HG03097 (cell line): Measurements from ENCODE around the gene LCN1.
"Not testable (repeated sequence)": the region's sequence is repeated elsewhere in the genome, so short reads cannot be mapped to it uniquely, and the experiment has no call there.

Experiments used
- ATAC-seq: cut with Tn5 transposase; IDR thresholded peaks from one replicate; pipeline ENCODE4 v1.9.1; 2021; ENCODE audit not compliant: unreplicated experiment, low FRiP score

Gene LCN1

GRCh38 chr9:135504262-135505243, 16.7 kb upstream of the LCN1 start:
- no peak for ATAC-seq

DNA sequence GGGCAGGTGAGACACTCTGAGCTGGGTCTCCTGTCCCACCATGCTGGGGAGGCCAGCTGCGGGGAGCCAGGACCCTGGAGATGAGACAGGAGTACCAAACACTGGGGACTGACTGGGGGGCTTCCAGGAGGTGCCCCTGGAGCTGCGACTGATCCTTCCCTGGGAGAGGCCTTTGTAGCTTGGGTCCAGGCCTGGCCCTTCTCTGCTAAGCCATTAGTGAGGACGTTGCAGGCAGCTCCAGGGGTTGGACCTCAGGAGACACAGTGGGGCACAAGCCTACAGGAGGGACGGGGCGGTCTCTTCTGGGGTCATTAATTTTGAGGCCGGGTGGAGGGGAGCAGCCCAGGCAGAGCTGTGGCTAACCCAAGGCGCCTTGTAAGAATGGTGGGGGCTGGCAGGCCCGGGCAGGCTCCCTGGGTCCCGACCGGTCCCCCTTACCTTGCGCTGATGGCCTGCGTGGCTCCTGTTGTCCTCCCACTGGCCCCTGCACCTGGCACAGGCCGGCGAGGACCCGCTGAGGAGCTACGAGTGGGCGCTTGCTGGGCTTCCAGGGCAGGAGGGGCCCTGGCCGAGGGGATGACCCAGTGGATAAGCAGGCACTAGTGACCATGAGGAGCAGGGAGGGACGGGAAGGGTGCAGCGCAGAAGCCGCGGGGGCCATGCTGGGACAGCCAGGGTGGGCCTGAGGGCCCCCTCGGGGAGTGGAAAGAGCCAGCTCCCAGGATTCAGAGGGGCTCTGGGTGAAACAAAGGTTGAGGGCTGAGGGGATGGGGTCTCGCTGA, 15.6 kb upstream of the LCN1 start:
- no peak for ATAC-seq

DNA sequence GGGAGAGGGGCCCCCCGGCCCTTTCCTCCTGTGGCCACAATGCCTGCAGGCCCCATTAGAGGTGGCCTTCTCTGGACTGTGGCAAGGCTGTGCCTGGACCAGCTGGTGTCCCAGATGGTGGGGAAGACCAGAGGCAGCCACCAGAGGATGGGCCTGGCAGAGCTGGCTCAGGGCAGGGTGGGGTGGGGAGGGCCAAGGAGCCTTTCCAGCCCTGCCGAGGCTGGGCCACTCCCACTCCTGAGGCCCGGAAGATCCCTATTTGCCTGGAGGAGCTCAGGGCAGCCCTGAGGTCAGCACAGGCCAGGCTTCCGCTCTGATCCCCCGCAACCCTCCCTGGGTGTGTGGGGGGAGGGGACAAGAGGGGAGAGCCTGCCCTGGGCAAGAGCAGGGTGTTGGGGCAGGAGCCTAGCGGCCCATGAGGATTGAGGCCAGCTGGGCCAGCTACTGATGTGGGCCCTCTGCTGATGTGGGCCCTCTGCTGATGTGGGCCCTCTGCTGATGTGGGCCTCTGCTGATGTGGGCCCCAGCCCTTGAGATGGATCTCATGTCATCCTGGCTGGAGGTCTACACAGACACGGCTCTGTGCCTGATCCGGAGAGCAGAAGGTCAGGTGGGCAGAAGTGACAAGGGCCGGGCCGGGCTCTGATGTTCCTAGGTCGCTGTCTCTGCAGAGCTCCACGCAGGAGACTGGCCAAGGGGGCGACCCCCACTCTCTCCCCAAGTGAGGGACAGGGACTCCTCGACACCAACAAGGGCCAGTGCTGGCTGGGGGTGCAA, 14.7 kb upstream of the LCN1 start:
- ATAC-seq = no peak

GRCh38 chr9:135507104-135508035, 13.9 kb upstream of the LCN1 start:
- ATAC-seq = no peak

GRCh38 chr9:135508211-135508820, 12.9 kb upstream of the LCN1 start:
- no peak for ATAC-seq

GRCh38 chr9:135509458-135509857, 11.8 kb upstream of the LCN1 start:
- no peak for ATAC-seq

GRCh38 chr9:135512241-135512603, 9.0 kb upstream of the LCN1 start:
- ATAC-seq = no peak

GRCh38 chr9:135512904-135513303, 8.3 kb upstream of the LCN1 start:
- no peak for ATAC-seq

DNA sequence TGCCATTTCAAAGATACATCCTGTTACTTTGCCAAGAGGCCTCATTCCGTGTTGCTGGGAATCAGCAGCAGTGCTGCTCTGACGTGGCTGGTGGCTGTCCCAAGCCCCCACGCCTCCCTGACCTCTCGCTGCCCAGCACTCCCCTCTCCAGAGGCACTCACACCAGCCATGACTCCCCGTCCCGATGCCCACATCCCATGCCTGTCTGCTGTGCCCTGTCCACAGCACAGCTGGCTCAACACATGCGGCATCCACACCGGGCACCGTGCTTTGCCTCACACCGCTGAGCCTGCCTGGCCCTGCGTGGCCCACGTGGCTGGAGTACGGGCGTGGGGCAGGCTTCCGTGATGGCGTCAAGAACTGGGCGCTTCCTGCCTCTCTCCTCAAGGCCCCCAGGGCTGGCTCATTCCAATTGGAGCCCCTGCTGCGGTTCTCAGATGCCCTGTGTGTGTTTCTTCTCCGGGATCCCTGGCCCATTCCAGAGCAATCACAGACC, 7.8 kb upstream of the LCN1 start:
- no peak for ATAC-seq

GRCh38 chr9:135513906-135514305, 7.3 kb upstream of the LCN1 start:
- ATAC-seq = not testable (repeated sequence)

GRCh38 chr9:135514342-135515082, 6.7 kb upstream of the LCN1 start:
- no peak for ATAC-seq

GRCh38 chr9:135515083-135515951, 5.9 kb upstream of the LCN1 start:
- ATAC-seq = no peak

DNA sequence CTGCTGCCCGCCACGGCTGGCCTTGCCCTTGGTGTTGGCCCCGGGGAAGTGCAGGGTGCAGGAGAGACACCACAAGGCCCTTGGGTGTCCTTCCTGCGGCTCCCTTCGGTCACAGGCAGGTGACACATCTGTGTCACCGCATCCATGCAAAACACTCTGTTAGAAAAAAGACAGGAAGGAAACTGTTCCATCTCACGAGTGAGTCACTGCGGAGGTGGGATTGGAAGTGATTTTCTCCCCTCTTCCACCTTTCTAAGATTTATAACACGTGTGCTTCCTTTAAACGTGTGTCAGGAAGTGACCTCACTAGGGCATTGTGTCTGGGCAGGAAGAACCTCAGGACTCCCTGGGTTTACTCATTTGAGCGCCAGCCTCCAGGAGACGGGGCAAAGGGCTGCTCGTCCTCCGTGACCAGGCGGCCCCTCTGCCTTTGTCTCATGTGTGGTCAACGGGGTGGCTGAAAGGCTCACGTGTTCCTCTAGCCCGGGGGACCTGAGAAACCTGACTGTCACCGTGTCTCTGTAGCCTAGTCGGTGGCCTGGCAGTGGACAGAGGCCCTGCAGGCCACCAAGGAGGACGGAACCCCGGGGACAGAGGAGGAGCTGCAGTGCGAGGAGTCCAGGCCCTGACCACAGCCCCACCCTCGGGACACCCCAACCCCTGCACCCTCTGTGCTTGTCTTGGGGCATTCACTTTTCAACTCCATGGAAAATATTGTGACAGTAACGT, 4.9 kb upstream of the LCN1 start:
- ATAC-seq = no peak

GRCh38 chr9:135517407-135517822, 3.8 kb upstream of the LCN1 start:
- ATAC-seq = no peak

- ATAC-seq = no peak
These were observed 1.9 kb upstream of the LCN1 start for GRCh38 chr9:135519179-135519971.

DNA sequence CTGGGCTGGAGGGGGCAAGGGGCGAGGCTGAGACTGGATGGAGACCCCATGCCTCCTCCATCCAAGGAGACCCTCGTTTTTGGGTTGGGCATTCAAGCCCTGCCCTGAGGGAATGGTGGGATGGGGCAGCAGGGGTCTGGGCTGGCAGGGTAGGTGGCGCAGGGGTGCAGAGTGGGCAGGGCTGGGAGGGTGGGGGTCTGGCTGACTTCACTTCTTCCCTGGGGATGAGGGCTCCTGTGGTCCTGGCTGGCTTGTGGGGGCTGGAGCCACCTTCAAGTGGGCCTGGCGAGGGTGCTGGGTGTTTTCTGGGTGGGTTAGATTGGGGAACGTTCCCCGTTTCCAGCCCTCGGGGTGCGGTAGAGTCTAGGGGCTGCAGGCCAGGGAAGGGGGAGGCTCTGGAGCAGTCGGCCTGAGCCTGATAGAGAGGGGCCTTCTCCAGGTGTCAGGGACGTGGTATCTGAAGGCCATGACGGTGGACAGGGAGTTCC, 412 bp downstream of the LCN1 start:
- no peak for ATAC-seq
